Endothelial cell of umbilical vein (primary cell): ENCODE results near the gene TENT4A. TPM values are rescaled to one million over a fixed set of nuclear protein-coding genes. Genes with fewer than 3 reads are reported as not detected.
A peak's percentile ranks its signal among the peaks of the same experiment; 100 is the strongest.

Experiments
- BruUV-seq: library from RNA; stranded (reverse); fragments of 400-500 nt; replicated peaks from 2 replicates; lab custom pipeline; 2021; lab: Mats Ljungman, UMichigan
- CTCF ChIA-PET: fragments of 300-600, 350-600 bp; sonication (Branson Sonifier 250); formaldehyde crosslinking; loops from one replicate; lab custom pipeline; 2021; ENCODE audit warnings: antibody characterized with exemption, inconsistent platforms; lab: Charles Lee
- POLR2A ChIA-PET: fragments of 300-600, 350-600 bp; sonication (Branson Sonifier 250); formaldehyde crosslinking; loops from one replicate; lab custom pipeline; 2021; ENCODE audit warnings: antibody characterized with exemption, inconsistent platforms; lab: Charles Lee
- DNase-seq: peaks from one replicate; pipeline ENCODE4 v3.0.0-alpha.2; 2011; ENCODE audit warnings: low read depth, low spot score
- FAIRE-seq: peaks from 2 replicates; lab custom pipeline; 2011; peaks lifted over from hg19 to GRCh38; lab: Jason Lieb, UNC
- H2AFZ ChIP-seq: 2 replicates; pipeline ENCODE4 v1.6.0; 2012; ENCODE audit warnings: low read depth, low read length, control low read depth, inconsistent platforms
- H3K27ac ChIP-seq: 2 replicates; pipeline ENCODE4 v1.5.1; 2011; ENCODE audit warnings: low read depth, mild to moderate bottlenecking, control low read depth, low read length, moderate library complexity; ENCODE audit not compliant: insufficient read depth
- H3K27me3 ChIP-seq, 2 experiments: 2 replicates each; pipeline versions ENCODE4 v1.6.0 to v1.6.1; 2011; ENCODE audit warnings: low read length in 2 of 2, mixed read lengths in 1 of 2; ENCODE audit not compliant: control insufficient read depth in 2 of 2, insufficient read depth in 2 of 2
- H3K36me3 ChIP-seq, 2 experiments: 2 replicates in 1 of 2; 3 replicates in 1 of 2; pipeline ENCODE4 v1.5.1; 2011; ENCODE audit warnings: low read length in 2 of 2, mild to moderate bottlenecking in 1 of 2, moderate library complexity in 1 of 2; ENCODE audit not compliant: control insufficient read depth in 2 of 2, insufficient read depth in 2 of 2; ENCODE audit errors: extremely low read depth in 1 of 2
- H3K4me1 ChIP-seq: 3 replicates; pipeline ENCODE4 v1.5.1; 2011; ENCODE audit warnings: mild to moderate bottlenecking, low read length; ENCODE audit not compliant: control insufficient read depth, insufficient read depth; ENCODE audit errors: extremely low read depth
- H3K4me2 ChIP-seq: 2 replicates; pipeline ENCODE4 v1.6.1; 2011; ENCODE audit warnings: low read length, control low read depth, mixed read lengths; ENCODE audit not compliant: insufficient read depth
- H3K4me3 ChIP-seq, 3 experiments: fragments of 200-600 bp in 1 of 3; sonication (generic), shearing (Covaris generic) in 1 of 3; replicated peaks in 1 of 3; 2 replicates each; pipeline ENCODE4 v1.5.1; 2011 to 2016; ENCODE audit warnings: control low read depth in 3 of 3, low read length in 3 of 3, mild to moderate bottlenecking in 2 of 3, inconsistent platforms in 1 of 3, low read depth in 1 of 3, moderate library complexity in 1 of 3; ENCODE audit not compliant: insufficient read depth in 1 of 3
- H3K79me2 ChIP-seq: 2 replicates; pipeline ENCODE4 v1.6.0; 2012; ENCODE audit warnings: low read length, inconsistent platforms; ENCODE audit not compliant: control insufficient read depth, insufficient read depth
- H3K9ac ChIP-seq: replicated peaks from 2 replicates; pipeline ENCODE3; 2011; ENCODE audit warnings: low read length, control low read depth; ENCODE audit not compliant: insufficient read depth; ENCODE audit errors: extremely low read depth
- H3K9me1 ChIP-seq: replicated peaks from 3 replicates; pipeline ENCODE4 v1.6.0; 2011; ENCODE audit warnings: mild to moderate bottlenecking, low read length; ENCODE audit not compliant: control insufficient read depth, insufficient read depth; ENCODE audit errors: extremely low read depth
- H3K9me3 ChIP-seq: replicated peaks from 2 replicates; pipeline ENCODE4 v1.5.1; 2012; ENCODE audit warnings: low read length, inconsistent platforms; ENCODE audit not compliant: control insufficient read depth, insufficient read depth
- H4K20me1 ChIP-seq: replicated peaks from 2 replicates; pipeline ENCODE3; 2011; ENCODE audit warnings: mild to moderate bottlenecking, low read length; ENCODE audit not compliant: control insufficient read depth, insufficient read depth; ENCODE audit errors: extremely low read depth
- EZH2 ChIP-seq: IDR thresholded peaks from 2 replicates; pipeline ENCODE4 v1.6.1; 2012; ENCODE audit warnings: borderline replicate concordance, low read depth, mild to moderate bottlenecking, moderate library complexity, low read length, inconsistent platforms; ENCODE audit not compliant: severe bottlenecking
- FOS ChIP-seq: IDR thresholded peaks from 2 replicates; pipeline ENCODE4 v1.6.1; 2011; ENCODE audit warnings: mild to moderate bottlenecking, low read length, moderate library complexity, borderline replicate concordance; ENCODE audit not compliant: insufficient read depth
- GATA2 ChIP-seq: IDR thresholded peaks from 2 replicates; pipeline ENCODE4 v1.7.0; 2011; ENCODE audit warnings: low read depth, mild to moderate bottlenecking, moderate library complexity, mixed read lengths, low read length; ENCODE audit not compliant: insufficient read length, insufficient read depth
- POLR2A ChIP-seq: IDR thresholded peaks from 2 replicates; pipeline ENCODE4 v1.6.1; 2012; ENCODE audit warnings: low read depth, mild to moderate bottlenecking, control low read depth, low read length
- POLR2AphosphoS5 ChIP-seq: IDR thresholded peaks from 2 replicates; pipeline ENCODE4 v1.6.1; 2012; ENCODE audit warnings: low read depth, mild to moderate bottlenecking, control low read depth, low read length, moderate library complexity; ENCODE audit not compliant: insufficient read depth
- dilution Hi-C: fragments of 300-500 bp; cut with MboI; formaldehyde crosslinking; loops from one replicate; pipeline ENCODE4 v1.15.0; 2019; ENCODE audit warnings: low sequenced_read_pairs; ENCODE audit not compliant: extremely low pct_ligation_motif_present
- intact Hi-C: fragments of 100-400 bp; cut with micrococcal nuclease; formaldehyde crosslinking; loops from one replicate; pipeline ENCODE4 v1.10.0; 2022
- polyA plus RNA-seq, 4 experiments: library from polyadenylated mRNA; depleted of rRNA in 3 of 4; stranded (reverse) in 3 of 4; unstranded in 1 of 4; fragments of >200 nt; gene quantifications; 2 replicates each; pipeline versions ENCODE4 v1.2.1 to v1.2.3, GENCODE V29; 2011 to 2012; ENCODE audit warnings: missing spikeins in 1 of 4
- total RNA-seq: library from RNA; stranded (reverse); gene quantifications from 2 replicates; pipeline ENCODE4 v1.2.3, GENCODE V29; 2021
- TF ChIP-seq, protein P1 (sequence below), 2 donors: IDR thresholded peaks; 1 replicate in 1 of 2; 2 replicates in 1 of 2; pipeline ENCODE4 v1.5.1; 2011; ENCODE audit warnings: low read length in 2 of 2, mild to moderate bottlenecking in 2 of 2, moderate library complexity in 2 of 2, control low read depth in 1 of 2, inconsistent platforms in 1 of 2, low read depth in 1 of 2; ENCODE audit not compliant: insufficient read depth in 1 of 2; ENCODE audit errors: extremely low read depth in 1 of 2
- TF ChIP-seq, protein P2 (sequence below): IDR thresholded peaks from 2 replicates; pipeline ENCODE4 v1.6.1; 2011; ENCODE audit not compliant: insufficient read depth, insufficient read length

TENT4A gene
- total and polyA plus RNA-seq, 2 donors (not counting 3 experiments of a cell fraction or from before 2014, with no cell fraction given), result 10.2 to 35.4 TPM

GRCh38 chr5:6722015-6722414 lies 8.8 kb downstream of the TENT4A start:
- POLR2A ChIA-PET, result no interaction called here
- Histone ChIP-seq H3K4me1 (peaks cover 21% of the 10 kb centered on the region), H3K9me1 (no peaks in the 10 kb centered on the region), H3K4me3 (peak overlapping the region in 1 of 3 experiments; percentile 15), H3K9me3 (no peaks in the 10 kb centered on the region), H3K4me2 (peak overlapping the region; percentile 58), H3K79me2 (peaks cover 97% of the 10 kb centered on the region), H4K20me1 (peaks cover 7% of the 10 kb centered on the region), H2AFZ (no peak overlapping the region), H3K27me3 (no peaks in the 10 kb centered on the region), H3K36me3 (peaks cover 3 to 4% of the 10 kb centered on the region in 2 experiments), H3K27ac (no peak overlapping the region), H3K9ac (no peak overlapping the region)
- no TSS peak for BruUV-seq
- intact Hi-C loops (no loop called here), dilution Hi-C loops (no loop called here)
- no peak for TF ChIP-seq POLR2A
- no peak for TF ChIP-seq GATA2
- TF ChIP-seq, protein P1, sequence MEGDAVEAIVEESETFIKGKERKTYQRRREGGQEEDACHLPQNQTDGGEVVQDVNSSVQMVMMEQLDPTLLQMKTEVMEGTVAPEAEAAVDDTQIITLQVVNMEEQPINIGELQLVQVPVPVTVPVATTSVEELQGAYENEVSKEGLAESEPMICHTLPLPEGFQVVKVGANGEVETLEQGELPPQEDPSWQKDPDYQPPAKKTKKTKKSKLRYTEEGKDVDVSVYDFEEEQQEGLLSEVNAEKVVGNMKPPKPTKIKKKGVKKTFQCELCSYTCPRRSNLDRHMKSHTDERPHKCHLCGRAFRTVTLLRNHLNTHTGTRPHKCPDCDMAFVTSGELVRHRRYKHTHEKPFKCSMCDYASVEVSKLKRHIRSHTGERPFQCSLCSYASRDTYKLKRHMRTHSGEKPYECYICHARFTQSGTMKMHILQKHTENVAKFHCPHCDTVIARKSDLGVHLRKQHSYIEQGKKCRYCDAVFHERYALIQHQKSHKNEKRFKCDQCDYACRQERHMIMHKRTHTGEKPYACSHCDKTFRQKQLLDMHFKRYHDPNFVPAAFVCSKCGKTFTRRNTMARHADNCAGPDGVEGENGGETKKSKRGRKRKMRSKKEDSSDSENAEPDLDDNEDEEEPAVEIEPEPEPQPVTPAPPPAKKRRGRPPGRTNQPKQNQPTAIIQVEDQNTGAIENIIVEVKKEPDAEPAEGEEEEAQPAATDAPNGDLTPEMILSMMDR (IDR thresholded peaks at IDR 0.05; ENCODE audit: extremely low read depth in 1 of 2, insufficient read depth in 1 of 2, low read depth in 1 of 2, low read length in 2 of 2), result no peak
- no peak for TF ChIP-seq FOS
- no peak for TF ChIP-seq POLR2AphosphoS5
- no peak for TF ChIP-seq EZH2
- TF ChIP-seq, protein P2, sequence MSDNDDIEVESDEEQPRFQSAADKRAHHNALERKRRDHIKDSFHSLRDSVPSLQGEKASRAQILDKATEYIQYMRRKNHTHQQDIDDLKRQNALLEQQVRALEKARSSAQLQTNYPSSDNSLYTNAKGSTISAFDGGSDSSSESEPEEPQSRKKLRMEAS, result no peak
- DNase-seq (peak; percentile 39), FAIRE-seq (peak; percentile 44)
- CTCF ChIA-PET, result interaction anchor here (1.3 to 2.8 kb wide), 3 partner anchors 8 to 23 kb away, joined by 3 to 17 read pairs (median 8); no protein-coding TSS in a partner anchor
